ENCODE measurements around the gene KSR1.

DNA sequence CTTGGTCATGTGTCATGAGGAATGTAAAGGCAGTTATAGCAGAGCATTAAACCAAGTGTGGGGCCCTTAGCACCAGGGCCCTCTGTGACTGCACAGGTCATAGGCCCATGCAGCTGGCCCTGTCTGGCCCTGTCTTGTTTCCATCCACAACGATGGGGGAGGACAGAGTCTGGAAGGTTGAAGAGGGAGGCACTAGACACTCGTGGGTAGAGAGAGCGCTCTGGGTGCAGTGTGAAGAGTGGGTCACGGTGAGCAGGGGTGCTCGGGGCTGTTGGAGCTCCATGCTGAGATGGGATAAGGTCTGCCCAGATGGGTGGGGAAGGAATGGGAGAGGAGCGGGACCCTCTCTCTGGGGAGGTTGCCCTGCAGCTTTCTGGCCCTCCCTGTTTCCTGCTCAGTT, 12.8 kb upstream of the KSR1 start:
- TF ChIP-seq, protein P1, sequence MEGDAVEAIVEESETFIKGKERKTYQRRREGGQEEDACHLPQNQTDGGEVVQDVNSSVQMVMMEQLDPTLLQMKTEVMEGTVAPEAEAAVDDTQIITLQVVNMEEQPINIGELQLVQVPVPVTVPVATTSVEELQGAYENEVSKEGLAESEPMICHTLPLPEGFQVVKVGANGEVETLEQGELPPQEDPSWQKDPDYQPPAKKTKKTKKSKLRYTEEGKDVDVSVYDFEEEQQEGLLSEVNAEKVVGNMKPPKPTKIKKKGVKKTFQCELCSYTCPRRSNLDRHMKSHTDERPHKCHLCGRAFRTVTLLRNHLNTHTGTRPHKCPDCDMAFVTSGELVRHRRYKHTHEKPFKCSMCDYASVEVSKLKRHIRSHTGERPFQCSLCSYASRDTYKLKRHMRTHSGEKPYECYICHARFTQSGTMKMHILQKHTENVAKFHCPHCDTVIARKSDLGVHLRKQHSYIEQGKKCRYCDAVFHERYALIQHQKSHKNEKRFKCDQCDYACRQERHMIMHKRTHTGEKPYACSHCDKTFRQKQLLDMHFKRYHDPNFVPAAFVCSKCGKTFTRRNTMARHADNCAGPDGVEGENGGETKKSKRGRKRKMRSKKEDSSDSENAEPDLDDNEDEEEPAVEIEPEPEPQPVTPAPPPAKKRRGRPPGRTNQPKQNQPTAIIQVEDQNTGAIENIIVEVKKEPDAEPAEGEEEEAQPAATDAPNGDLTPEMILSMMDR (IDR thresholded peaks at IDR 0.05; ENCODE audit: low read depth, low read length) = no peak
- no peak for TF ChIP-seq EZH2phosphoT487 (IDR thresholded peaks at IDR 0.05; ENCODE audit: low read depth)

All from OCI-LY3 (cell line).